ENCODE results near the gene CCDC177.

The CCDC177 gene

DNA sequence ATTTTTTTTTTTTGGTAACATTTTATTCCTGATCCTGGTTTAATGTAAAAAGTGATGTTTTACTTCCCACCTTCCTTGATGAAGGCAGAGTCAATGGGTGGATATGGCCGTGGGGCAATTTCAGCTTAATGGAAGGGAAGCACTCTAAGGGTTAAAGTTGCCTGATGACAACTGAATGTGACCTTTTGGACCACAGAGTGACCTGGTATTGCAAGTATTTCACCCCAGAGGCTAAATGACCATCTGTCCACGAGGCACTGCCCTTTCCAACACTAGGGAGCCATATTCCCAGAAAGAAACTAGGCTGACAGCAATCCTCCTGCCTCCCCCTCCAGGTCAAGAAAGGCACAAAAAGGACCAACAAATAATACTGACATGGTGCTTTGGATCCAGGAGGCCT lies 4.8 kb downstream of the CCDC177 start:
- no peak for DNase-seq (ENCODE audit: low read depth, low spot score)

DNA sequence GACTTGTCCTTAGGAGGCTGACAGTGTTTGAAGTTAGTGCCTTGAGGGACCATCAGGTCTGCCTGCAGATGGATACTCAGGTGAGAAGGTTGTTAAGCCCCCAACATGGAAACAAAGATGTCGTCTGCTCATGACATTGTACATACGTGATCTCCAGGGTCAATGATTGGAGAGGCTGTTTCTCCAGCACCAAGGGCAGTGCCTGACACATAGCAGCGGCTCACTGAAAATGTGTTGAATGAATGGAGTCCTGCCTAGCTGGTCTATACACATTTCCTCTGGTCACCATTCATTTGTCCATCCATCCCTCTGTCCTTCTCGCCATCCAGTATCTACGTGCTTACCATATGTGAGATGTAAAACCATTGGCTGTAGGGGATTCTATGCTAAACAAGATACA lies 7.1 kb downstream of the CCDC177 start:
- DNase-seq (ENCODE audit: low read depth, low spot score), result no peak

DNA sequence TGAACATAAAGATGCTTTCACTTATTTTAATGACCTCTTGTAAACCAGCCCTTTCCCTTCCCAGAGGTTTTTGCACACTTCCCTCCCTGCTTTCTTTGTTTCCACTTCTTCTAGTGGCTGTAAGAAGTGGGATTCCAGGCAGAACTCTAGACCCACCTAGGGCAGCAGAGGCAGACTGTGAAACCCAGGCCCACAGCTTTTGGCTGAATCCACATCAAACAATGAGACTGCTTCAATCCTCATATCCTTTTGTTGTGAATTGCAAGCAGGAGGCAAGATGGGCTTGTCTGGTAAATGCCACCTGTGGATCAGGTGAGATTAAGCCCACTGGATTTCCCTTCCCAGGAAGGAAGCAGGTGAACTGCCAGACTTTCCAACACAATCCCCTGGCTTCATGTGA lies 12.8 kb downstream of the CCDC177 start:
- no peak for DNase-seq (ENCODE audit: low read depth, low spot score)

DNA sequence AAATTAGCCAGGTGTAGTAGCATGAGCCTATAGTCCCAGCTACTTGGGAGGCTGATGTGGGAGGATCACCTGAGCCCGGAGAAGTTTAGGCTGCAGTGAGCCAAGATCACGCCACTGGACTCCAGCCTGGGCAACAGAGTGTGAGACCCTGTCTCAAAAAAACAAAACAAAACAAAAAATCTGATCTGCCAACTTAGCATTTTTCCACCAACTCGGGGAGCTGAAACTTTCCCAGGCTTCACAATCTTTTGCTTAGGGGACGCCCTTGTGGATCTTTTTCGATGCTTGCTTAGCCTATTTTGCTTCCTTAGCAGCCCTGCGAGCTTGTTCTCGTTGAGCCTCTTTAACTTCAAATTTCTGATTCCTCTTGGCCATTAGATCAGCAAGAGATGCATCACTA lies 13.8 kb downstream of the CCDC177 start:
- no peak for DNase-seq (ENCODE audit: low read depth, low spot score)

DNA sequence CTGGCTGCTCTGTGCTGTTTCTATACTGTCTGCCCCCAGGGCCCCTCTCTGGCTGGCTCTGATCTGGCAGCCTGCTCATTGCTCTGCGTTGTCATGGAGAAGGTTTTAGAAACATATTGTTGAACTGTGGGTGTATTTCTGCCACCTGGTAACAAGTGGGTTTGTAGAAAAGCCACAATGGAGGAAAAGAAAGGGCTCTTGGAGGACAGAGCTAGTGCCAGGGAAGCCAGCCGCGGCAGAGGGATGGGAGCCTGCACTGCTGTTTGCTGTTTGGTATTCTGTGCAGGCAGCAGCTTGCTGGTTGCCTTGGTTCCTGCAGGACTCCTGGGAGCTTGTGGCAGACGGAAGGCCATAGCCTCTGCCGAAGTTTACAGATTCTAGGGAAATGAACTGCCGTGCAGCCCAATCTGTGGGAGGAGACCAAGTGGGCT lies 15.1 kb downstream of the CCDC177 start:
- DNase-seq (ENCODE audit: low read depth, low spot score), result no peak

DNA sequence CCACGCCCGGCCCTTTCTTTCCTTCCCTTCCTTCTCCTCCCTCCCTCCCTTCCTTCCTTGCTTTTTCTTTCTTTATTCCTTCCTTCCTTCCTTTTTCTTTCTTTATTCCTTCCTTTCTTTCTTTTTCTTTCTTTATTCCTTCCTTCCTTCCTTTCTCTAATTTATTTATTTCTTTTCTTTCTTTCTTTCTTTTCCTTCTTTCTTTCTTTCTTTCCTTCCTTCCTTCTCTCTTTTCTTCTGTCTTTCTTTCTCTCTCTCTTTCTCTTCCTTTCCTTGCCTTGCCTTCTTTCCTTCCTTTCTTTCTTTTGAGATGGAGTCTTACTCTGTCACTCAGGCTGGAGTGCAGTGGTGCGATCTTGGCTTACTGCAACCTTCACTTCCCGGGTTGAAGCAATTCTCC lies 15.9 kb downstream of the CCDC177 start:
- no peak for DNase-seq (ENCODE audit: low read depth, low spot score)

DNA sequence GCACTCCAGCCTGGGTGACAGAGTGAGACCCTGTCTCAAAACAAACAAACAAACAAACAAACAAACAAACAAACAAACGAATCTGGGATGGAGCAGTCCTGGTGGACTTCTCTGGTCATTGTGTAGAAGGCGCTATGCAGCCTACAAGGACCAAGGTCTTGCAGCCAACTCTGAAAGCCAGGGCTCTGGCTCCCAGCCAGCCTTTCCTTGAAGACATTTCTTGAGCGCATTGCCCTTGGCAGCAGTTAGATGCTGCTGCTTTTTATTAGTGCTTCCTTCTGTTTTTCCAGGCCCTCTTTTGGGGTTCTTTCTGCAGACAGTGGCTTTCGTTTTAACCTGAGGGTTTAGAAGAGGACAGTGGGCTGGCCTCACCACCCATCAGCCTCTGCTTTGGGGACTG lies 20.2 kb downstream of the CCDC177 start:
- no peak for DNase-seq (ENCODE audit: low read depth, low spot score)

DNA sequence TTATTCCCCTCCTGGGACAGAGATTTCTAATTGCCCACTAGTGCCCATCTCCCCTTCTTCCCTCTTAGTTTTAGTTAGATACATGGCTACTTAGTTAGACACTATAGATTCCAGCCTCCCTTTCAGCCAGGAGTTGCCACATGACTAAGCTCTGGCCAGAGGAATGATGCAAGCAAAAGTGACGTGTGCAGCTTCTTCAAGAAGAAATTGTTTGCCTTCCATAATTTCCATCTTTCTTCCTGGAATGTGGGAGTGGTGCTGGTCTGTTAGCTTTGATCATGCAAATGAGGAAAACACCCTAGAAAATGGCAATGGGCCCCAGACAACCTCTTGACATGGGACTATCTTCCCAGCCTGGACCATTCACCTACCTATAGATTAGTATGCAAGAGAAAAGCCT lies 21.4 kb downstream of the CCDC177 start:
- no peak for DNase-seq (ENCODE audit: low read depth, low spot score)

DNA sequence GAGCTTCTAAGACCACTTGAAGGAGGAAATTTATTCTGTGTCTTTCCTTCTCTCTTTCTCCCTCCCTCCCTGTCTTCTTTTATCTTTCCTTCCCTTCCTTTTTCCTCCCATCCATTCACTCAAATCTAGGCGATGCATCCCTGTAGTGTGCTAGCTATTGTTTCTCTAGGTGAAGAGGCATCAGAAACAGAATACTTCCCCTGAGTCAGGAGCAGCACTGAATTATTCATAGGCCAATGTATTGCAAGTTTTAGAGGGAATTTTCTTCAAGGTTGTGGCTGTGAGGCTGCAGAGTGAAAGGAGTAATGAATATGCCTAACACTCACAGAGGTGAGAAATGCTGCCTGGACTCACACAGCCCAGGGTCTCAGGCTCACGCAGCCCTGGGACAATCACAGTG lies 23.2 kb downstream of the CCDC177 start:
- no peak for DNase-seq (ENCODE audit: low read depth, low spot score)

DNA sequence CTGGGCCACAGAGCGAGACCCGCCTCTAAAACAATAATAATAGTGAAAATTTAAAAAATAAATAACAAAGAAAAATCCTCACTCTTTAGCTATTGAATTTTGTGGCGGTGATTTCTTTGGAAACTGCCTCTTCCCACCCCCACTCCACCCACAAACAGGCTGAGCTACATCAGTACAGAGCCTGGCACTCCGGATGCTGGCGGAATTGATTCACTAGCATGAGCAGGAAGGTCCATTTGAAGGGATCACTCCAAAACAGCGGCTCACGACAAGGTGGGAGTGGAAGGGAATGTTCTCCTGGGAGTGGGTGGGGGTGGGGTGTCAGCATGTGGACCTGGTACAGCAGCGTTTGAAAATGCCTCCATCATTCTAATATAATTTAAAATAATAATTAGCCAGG lies 26.1 kb downstream of the CCDC177 start:
- no peak for DNase-seq (ENCODE audit: low read depth, low spot score)

DNA sequence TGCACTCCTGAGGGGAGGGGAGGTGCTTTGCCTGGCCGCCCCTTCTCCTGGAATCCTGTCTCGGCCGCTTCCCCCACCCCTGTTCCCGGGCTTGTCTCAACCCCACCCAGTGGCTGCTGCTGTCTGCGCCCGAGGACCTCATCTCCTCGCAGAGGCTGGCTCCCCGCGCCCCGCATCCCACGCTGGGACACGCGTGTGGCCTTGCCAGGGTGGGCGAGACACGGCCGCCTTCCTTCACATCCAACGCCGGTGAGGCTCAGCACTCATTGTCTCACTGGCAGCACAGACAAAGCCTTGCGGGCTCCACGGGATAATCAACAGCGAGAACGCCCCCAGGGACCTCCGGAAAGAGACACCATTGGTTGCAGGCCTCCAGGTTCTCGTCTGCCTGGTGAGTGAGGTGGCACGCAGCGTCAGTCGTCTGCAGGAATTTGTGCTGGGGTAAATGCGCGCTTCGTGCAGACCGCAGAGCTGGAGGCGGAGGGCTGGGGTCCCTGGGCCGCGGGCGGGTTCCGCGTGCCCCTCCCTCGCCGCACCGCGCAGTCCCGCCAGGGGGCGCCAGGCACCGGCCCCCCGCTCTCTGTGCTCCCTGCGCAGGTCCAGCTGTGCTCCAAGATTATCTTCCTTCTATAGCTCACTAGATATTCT lies 26.8 kb downstream of the CCDC177 start:
- no peak for DNase-seq (ENCODE audit: low read depth, low spot score)

DNA sequence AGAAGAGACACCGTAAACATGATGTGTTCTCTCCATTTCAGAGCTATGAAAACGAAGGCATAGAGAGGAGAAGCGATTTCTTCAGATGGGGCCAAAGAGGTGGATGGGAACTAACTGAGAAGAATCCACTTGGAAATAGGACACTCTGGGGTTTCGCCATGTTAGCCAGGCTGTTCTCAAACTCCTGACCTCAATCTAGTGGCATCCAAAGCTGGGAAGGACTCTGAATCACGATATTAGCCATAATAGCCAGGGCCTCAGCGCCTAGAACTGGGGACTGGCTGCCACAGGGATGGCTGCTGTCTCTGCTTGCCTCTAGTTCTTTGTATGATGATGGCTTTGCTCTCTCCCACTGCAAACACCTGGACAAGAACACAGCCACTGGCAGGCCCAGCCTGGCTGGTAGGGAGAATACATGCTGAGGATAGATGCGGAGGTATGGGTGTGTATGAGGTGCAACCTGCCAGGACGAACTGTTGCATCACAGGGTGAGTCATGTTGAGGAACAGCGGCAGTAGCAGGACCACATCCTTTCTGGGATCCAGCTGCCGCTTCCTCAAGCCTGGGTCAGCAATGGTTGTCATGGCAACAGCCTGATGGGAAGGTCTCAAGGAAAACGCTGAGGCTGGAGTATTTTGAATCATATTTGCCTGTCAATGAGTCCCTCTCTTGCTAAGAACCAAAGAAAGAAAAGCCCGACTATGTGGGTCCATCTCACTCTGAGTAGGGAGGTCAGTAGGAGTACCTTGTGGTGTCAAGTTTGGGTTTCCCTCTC lies 31.1 kb downstream of the CCDC177 start:
- no peak for DNase-seq (ENCODE audit: low read depth, low spot score)

DNA sequence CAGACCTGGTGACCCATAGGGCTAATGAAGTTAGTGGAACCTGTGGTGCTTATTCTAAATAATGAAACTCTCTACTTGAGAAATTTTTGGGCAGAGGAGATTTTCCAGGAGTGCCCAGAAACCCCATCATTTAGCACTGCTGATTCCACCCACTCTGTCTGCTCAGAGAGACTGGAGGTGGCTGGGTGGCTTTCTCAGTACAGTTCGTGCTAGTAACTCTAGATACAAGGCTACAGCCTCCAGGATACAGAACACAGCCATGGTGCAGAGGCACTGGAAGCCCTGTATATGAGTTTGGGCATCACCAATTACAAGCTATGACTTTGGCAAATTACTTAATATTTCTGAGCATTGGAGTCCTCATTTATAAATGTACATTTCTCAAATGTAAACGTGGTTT lies 32.4 kb downstream of the CCDC177 start:
- no peak for DNase-seq (ENCODE audit: low read depth, low spot score)

DNA sequence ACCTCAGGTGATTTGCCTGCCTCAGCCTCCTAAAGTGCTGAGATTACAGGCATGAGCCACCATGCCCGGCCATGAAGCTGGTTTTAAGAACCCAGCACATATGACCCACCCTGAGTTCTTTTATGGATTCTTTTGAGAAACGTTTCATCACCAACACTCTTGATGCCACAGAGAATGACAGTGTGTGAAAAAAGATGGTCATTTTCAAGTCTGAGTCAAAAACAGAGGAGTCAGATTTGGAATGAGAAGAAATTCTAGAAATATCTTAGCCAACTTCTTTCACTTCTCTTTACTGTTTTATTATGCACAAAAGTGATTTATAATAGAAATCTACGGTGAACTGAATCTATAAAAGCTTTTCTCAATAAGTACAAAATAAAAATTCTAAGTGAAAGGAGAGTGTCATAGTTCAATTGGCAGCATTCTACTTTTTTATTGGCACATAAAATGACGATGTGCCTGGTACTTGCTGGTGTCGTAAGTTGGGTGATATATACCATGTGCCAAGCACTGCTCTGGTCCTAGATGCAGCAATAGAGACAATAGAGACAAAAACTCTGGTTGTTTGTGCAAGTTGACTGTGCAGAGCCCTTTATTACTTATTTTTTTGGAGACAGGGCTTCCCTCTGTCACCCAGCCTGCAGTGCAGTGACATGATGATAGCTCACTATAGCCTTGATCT lies 33.9 kb downstream of the CCDC177 start:
- no peak for DNase-seq (ENCODE audit: low read depth, low spot score)

DNA sequence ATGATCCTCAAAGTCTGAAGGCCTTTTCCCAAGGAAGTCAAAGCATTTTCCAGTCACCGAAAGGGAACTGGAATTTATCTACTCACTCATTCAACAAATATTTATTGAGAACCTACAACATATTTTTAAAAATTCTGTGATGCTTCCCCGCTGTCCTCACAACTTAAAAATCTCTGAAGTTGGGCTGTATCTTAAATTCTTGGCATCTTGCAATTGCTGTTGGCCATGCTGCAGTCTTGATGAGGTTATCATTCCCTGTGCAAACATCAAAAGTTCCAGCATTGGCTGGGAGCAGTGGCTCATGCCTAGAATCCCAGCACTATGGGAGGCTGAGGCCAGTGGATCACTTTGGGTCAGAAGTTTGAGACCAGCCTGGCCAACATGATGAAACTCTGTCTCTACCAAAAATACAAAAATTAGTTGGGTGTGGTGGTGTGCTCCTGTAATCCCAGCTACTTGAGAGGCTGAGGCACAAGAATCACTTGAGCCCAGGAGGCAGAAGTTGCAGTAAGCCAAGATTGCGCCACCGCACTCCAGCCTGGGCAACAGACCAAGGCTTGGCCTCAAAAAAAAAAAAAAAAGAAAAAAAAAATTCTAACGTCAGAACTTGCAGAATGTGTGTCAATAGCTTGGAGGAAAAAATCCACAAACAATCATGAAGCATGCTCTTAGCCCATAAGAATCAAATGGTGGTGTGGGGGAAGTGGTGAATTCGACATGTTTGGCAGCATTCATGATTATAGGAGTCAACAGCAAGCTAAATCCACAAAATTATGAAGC lies 34.9 kb downstream of the CCDC177 start:
- no peak for DNase-seq (ENCODE audit: low read depth, low spot score)

DNA sequence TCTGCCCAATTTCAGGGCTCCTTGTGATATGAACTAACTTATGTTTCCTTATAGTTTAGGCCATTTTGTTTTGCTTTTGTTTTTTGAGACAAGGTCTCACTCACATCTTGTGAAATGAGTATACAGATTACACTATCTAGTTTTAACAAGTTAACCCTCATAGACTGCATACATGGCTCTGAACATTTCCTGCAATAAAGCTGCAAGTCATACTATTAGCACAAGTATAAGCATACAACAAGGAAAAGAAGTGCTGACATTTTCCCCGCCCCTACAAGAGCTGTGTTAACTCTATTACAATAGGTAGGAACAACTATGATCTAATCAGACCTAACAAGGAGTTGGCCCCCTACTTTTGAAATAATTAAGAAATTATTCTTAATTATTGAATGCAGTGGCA lies 35.9 kb downstream of the CCDC177 start:
- no peak for DNase-seq (ENCODE audit: low read depth, low spot score)

DNA sequence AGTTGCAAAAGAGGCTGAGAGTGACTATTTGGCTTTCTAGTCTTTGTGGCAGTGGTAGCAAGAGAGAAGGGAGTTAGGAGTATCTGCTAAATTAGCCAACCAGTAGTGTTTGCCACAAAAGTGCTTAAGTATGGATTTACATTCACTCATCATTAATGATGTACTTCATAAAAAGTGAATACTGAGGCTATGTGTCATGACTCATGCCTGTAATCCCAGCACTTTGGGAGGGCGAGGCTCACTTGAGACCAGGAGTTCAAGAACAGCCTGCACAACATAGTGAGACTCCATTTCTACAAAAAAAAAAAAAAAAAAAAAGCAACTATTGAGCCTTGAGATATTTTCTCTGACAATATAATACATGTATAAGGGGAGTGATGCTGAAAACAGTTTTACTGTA lies 36.8 kb downstream of the CCDC177 start:
- DNase-seq (ENCODE audit: low read depth, low spot score), result no peak

DNA sequence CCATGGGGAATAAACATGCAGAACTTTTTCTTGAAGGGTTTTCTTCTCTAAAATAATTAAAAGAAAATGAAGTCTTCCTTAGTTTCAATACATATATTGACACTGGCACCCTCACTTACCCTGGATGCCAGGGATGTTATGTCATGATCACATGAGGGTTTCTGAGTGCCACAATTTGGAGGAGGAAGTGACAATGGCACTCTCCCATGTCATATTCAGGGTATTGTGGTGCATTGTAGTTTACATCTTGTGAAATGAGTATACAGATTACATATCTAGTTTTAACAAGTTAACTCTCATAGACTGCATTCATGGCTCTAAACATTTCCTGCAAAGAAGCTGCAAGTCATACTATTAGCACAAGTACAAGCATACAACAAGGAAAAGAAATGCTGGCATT lies 37.7 kb downstream of the CCDC177 start:
- DNase-seq (ENCODE audit: low read depth, low spot score), result no peak

DNA sequence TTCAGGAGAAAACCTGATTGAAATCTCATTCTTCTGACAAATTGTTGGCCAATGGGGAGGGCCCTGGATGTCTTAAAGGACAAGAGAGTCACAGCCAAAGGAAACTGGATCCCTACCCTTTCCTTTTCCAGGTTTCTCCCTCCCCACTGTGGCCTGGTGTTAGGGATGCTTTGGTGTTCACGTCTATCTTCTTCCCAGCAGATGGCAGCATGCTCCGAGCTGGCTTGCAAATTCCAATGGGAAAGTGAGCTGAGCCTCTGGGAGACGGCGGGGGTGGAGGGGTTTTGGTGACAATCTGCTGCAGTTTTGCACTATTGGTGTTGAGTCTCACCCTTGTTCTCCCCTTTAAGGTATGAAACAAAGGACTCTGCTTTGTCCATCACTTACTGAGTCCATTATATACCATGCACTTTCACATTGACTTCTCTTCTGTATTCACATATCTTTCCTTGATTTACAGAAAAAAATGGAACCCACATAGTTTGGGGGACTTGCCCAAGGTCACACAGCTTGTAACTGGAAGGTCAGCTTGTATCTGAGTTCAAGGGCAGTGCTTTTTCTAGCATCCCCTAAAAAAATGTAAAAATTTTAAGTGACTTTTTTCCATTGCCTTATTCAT lies 39.3 kb downstream of the CCDC177 start:
- peak; percentile 6 for DNase-seq (ENCODE audit: low read depth, low spot score)

DNA sequence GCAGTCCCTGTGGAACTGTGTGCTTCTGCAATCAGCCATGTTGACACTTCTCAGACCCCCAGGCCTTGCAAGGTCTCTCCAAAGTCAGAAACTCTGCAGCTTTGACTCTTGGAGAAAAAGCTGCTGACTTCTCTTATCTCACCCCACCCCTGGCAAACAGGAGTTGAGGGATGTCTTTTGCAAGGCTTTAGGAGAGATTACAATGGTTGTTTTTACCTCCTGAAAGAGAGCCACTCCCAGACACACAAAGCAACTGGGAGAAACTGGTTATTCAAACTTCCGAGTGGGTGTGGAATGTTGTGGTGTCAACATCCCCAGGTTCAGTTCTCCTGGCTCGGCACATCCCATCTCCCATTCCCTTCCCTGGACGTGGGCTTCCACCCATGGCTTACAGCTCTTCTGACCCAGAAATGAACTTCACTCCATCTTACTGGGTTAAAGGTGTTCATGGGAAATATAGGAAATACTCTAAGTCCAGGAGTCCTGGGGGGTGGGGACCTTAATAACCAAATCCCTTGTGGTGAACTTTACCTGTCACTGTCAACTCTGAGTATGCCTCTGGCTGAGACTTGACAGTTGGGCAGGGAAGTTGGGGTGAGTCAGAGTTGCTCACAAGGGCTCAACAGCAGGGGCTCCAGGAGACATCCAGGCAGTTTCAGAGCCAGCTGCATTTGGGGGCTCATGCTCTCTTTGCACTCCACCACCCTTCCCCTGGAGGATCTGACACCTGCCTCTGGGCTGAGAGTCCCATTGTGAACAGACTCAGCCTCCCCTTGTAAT lies 41.9 kb downstream of the CCDC177 start:
- no peak for DNase-seq (ENCODE audit: low read depth, low spot score)

DNA sequence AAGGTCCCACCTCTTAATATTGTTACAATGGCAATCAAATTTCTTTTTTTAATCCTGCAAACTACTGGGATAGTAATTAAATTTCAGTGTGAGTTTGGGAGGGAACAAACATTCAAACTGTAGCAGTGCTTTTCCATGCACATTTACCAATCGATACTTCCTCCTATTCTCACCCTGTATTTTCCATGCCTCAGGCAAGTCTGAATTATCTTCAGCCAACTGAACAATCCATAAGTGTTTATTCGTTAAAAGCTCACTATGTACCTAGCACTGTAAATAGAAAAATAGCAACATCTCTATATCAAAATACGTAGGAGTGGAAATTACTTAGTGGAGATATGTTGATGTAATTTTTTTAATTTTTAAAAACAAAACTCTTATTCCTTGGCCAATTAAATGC lies 43.5 kb downstream of the CCDC177 start:
- DNase-seq (ENCODE audit: low read depth, low spot score), result no peak
